ENCODE measurements around the gene SUMO3. TPM values are rescaled to one million over a fixed set of nuclear protein-coding genes. Genes with fewer than 3 reads are reported as not detected.

The SUMO3 gene
- polyA plus RNA-seq, 3 donors, result 101 to 116 (median 106) TPM

GRCh38 chr21:44763451-44764318, 54.2 kb downstream of the SUMO3 start:
- no peak for DNase-seq

GRCh38 chr21:44763050-44763378, 54.8 kb downstream of the SUMO3 start:
- no peak for DNase-seq

- no peak for DNase-seq
These were observed 55.4 kb downstream of the SUMO3 start for GRCh38 chr21:44762221-44763049.

GRCh38 chr21:44761747-44762208, 56.1 kb downstream of the SUMO3 start:
- no peak for DNase-seq

GRCh38 chr21:44761011-44761729, 56.7 kb downstream of the SUMO3 start:
- no peak for DNase-seq

GRCh38 chr21:44760376-44760775, 57.5 kb downstream of the SUMO3 start:
- no peak for DNase-seq

GRCh38 chr21:44759628-44760285, 58.1 kb downstream of the SUMO3 start:
- no peak for DNase-seq

GRCh38 chr21:44758781-44759627, 58.9 kb downstream of the SUMO3 start:
- no peak for DNase-seq

- no peak for DNase-seq
These were observed 59.7 kb downstream of the SUMO3 start for GRCh38 chr21:44758141-44758561.

GRCh38 chr21:44757731-44758130, 60.1 kb downstream of the SUMO3 start:
- DNase-seq, result no peak

- DNase-seq, result no peak
These were observed 61.3 kb downstream of the SUMO3 start for GRCh38 chr21:44756423-44757185.

Other genes starting within 250 kb of the SUMO3 start
- not detected for gene KRTAP10-4, start 244.3 kb downstream of the SUMO3 start, polyA plus RNA-seq (ENCODE audit: insufficient read length in 3 of 3)
- gene KRTAP10-5, start 237.5 kb downstream of the SUMO3 start, polyA plus RNA-seq (ENCODE audit: insufficient read length in 3 of 3), result not detected
- gene KRTAP10-6, start 225.6 kb downstream of the SUMO3 start, polyA plus RNA-seq (ENCODE audit: insufficient read length in 3 of 3), result not detected
- not detected for gene KRTAP10-7, start 217.5 kb downstream of the SUMO3 start, polyA plus RNA-seq (ENCODE audit: insufficient read length in 3 of 3)
- gene KRTAP10-8, start 206.0 kb downstream of the SUMO3 start, polyA plus RNA-seq (ENCODE audit: insufficient read length in 3 of 3), result not detected
- gene KRTAP10-9, start 191.0 kb downstream of the SUMO3 start, polyA plus RNA-seq (ENCODE audit: insufficient read length in 3 of 3), result not detected
- not detected for gene KRTAP10-10, start 180.7 kb downstream of the SUMO3 start, polyA plus RNA-seq (ENCODE audit: insufficient read length in 3 of 3)
- gene KRTAP10-11, start 171.6 kb downstream of the SUMO3 start, polyA plus RNA-seq (ENCODE audit: insufficient read length in 3 of 3), result not detected
- gene KRTAP12-4, start 163.4 kb downstream of the SUMO3 start, polyA plus RNA-seq (ENCODE audit: insufficient read length in 3 of 3), result not detected
- not detected for gene KRTAP12-3, start 160.1 kb downstream of the SUMO3 start, polyA plus RNA-seq (ENCODE audit: insufficient read length in 3 of 3)
- not detected for gene KRTAP12-2, start 151.1 kb downstream of the SUMO3 start, polyA plus RNA-seq (ENCODE audit: insufficient read length in 3 of 3)
- not detected for gene KRTAP12-1, start 135.9 kb downstream of the SUMO3 start, polyA plus RNA-seq (ENCODE audit: insufficient read length in 3 of 3)
- not detected for gene KRTAP10-12, start 120.9 kb downstream of the SUMO3 start, polyA plus RNA-seq (ENCODE audit: insufficient read length in 3 of 3)
- 1 to 10 TPM in 2 of 3 donors, under 1 TPM in 1; 0.95 to 1.1 (median 1.0) TPM for gene TSPEAR, start 106.5 kb downstream of the SUMO3 start, polyA plus RNA-seq (ENCODE audit: insufficient read length in 3 of 3)
- 100 to 1,000 TPM in 2 of 3 donors, 10 to 100 TPM in 1; 63.5 to 144 (median 125) TPM for gene UBE2G2, start 16.2 kb downstream of the SUMO3 start, polyA plus RNA-seq (ENCODE audit: insufficient read length in 3 of 3)
- 100 to 1,000 TPM; 279 to 290 (median 279) TPM for gene PTTG1IP, start 55.6 kb upstream of the SUMO3 start, polyA plus RNA-seq (ENCODE audit: insufficient read length in 3 of 3)
- gene ITGB2, start 102.8 kb upstream of the SUMO3 start, polyA plus RNA-seq (ENCODE audit: insufficient read length in 3 of 3), result 10 to 100 TPM; 12.3 to 16.9 (median 12.4) TPM
- gene SLX9, start 122.0 kb upstream of the SUMO3 start, polyA plus RNA-seq (ENCODE audit: insufficient read length in 3 of 3), result 10 to 100 TPM; 17.9 to 24.4 (median 24.0) TPM